ENCODE results near the gene PITPNM3.

Gene PITPNM3

GRCh38 chr17:6548034-6548433, 8.3 kb downstream of the PITPNM3 start:
- DNase-seq (ENCODE audit: insufficient read length): no peak
- TF ChIP-seq TAF1 (IDR thresholded peaks at IDR 0.05; ENCODE audit: borderline replicate concordance, low read depth, low read length) (no peak), POLR2AphosphoS5 (IDR thresholded peaks at IDR 0.05; ENCODE audit: low read depth, low read length) (no peak), POLR2A (IDR thresholded peaks at IDR 0.05; ENCODE audit: low read depth, low read length) (no peak)
- no peak for FAIRE-seq

DNA sequence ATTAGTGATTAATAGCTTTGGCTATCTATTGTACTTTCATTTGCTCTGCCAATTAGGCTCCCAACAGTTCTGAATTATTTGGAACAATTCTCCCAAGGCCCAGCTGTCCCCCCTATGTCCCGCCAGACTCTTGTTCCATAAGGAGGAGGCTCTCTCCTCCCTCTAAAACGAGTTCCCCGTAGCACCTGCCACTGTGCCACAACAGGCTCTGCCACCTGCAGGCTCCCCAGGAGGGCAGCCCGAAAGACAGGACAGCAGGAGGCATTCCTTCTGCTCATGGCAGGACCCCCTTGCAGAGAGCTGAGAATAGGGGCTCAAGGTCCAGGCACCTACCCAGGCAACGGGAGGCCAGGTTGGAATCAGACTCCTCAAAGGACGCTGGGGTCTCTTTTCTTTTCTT, 9.0 kb downstream of the PITPNM3 start:
- FAIRE-seq (no peak), DNase-seq (ENCODE audit: insufficient read length) (no peak)
- TF ChIP-seq TAF1 (IDR thresholded peaks at IDR 0.05; ENCODE audit: borderline replicate concordance, low read depth, low read length): no peak
- TF ChIP-seq POLR2A (IDR thresholded peaks at IDR 0.05; ENCODE audit: low read depth, low read length): no peak
- no peak for TF ChIP-seq POLR2AphosphoS5 (IDR thresholded peaks at IDR 0.05; ENCODE audit: low read depth, low read length)

DNA sequence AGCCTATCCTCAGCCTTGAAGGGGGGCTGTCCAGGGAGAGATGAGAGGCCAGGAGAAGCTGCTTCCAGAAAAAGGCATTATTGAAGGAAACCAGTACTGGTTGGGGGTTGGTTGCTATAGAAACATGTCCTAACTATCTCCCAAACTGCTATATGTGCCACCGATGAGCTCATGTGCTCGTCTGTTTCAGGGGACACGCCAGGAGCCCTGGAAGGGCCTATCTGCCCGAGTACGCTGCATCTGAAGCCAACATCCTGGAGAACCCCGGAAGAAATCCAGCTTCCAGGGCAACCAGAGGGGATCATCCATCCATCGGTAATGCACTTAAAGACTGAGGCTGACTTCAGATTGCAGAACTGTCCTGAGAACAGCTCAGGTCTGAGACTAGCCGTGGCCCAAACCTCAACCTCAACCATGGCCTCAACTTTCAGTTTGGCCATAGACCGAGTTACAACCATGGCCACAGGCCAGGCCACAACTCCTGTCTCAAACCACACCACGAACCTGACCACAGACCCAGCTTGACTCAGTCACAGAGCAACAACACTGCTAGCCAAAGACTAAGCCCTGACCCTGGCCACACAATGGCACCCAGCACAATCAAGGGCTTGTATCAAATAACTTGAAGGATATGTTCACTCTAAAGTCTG, 10.2 kb downstream of the PITPNM3 start:
- DNase-seq (ENCODE audit: insufficient read length): no peak
- peak; percentile 79 for FAIRE-seq
- TF ChIP-seq POLR2A (IDR thresholded peaks at IDR 0.05; ENCODE audit: low read depth, low read length) (no peak), TAF1 (IDR thresholded peaks at IDR 0.05; ENCODE audit: borderline replicate concordance, low read depth, low read length) (no peak), POLR2AphosphoS5 (IDR thresholded peaks at IDR 0.05; ENCODE audit: low read depth, low read length) (no peak)

GRCh38 chr17:6545291-6545690, 11.1 kb downstream of the PITPNM3 start:
- no peak for TF ChIP-seq TAF1 (IDR thresholded peaks at IDR 0.05; ENCODE audit: borderline replicate concordance, low read depth, low read length)
- no peak for TF ChIP-seq POLR2A (IDR thresholded peaks at IDR 0.05; ENCODE audit: low read depth, low read length)
- TF ChIP-seq POLR2AphosphoS5 (IDR thresholded peaks at IDR 0.05; ENCODE audit: low read depth, low read length): no peak
- no peak for FAIRE-seq
- no peak for DNase-seq (ENCODE audit: insufficient read length)

GRCh38 chr17:6544011-6544370, 12.4 kb downstream of the PITPNM3 start:
- no peak for TF ChIP-seq POLR2A (IDR thresholded peaks at IDR 0.05; ENCODE audit: low read depth, low read length)
- no peak for TF ChIP-seq POLR2AphosphoS5 (IDR thresholded peaks at IDR 0.05; ENCODE audit: low read depth, low read length)
- TF ChIP-seq TAF1 (IDR thresholded peaks at IDR 0.05; ENCODE audit: borderline replicate concordance, low read depth, low read length): no peak
- no peak for DNase-seq (ENCODE audit: insufficient read length)
- FAIRE-seq: no peak

DNA sequence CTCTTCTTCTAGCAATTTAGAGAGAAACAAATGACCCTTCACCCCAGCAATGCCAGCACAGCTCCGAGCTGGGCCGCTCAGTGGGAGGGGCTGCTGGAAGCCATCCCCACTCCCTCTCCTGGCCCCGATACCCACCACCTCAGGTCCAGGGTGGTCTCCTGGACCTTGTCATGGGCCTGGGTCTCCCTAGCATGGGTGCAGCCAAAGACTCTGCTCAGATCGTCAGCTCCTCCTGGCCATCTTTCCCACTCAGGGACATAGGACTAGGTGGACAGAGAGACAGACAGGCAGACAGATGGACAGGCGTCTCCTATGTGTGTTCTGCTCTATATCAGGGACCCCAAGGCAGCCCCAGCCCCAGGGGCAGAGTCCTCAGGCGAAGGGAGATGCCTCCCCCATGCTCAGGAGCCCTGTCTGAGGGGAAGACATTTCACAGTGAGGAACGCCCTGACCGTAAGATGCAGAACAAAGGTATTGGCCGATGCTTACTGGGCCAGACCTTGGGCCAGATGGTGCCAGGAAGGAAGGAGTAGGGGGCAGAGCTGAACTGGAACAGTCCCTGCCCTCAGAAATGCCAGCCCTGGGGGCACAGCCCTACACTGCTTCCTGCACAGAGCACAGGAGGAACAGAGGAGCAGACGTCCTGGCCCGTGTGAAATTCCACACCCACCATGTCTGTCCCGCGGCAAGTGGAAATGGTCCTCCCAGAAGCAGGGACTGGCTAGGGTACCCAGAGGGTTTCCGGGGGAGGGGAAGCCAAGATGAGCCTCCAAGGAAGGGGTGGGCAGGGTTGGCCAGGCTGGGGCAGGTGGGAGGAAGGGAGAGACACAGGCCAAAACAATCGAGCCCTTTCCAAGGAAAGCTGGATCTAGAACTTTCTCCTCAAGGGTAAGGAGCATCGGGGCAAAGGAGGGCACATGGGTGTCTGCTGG, 13.0 kb downstream of the PITPNM3 start:
- no peak for DNase-seq (ENCODE audit: insufficient read length)
- FAIRE-seq: no peak
- TF ChIP-seq POLR2A (IDR thresholded peaks at IDR 0.05; ENCODE audit: low read depth, low read length): no peak
- no peak for TF ChIP-seq TAF1 (IDR thresholded peaks at IDR 0.05; ENCODE audit: borderline replicate concordance, low read depth, low read length)
- TF ChIP-seq POLR2AphosphoS5 (IDR thresholded peaks at IDR 0.05; ENCODE audit: low read depth, low read length): no peak

GRCh38 chr17:6542577-6542976, 13.8 kb downstream of the PITPNM3 start:
- FAIRE-seq (no peak), DNase-seq (ENCODE audit: insufficient read length) (no peak)
- TF ChIP-seq POLR2AphosphoS5 (IDR thresholded peaks at IDR 0.05; ENCODE audit: low read depth, low read length) (no peak), TAF1 (IDR thresholded peaks at IDR 0.05; ENCODE audit: borderline replicate concordance, low read depth, low read length) (no peak), POLR2A (IDR thresholded peaks at IDR 0.05; ENCODE audit: low read depth, low read length) (no peak)

- no peak for TF ChIP-seq POLR2AphosphoS5 (IDR thresholded peaks at IDR 0.05; ENCODE audit: low read depth, low read length)
- no peak for TF ChIP-seq POLR2A (IDR thresholded peaks at IDR 0.05; ENCODE audit: low read depth, low read length)
- no peak for TF ChIP-seq TAF1 (IDR thresholded peaks at IDR 0.05; ENCODE audit: borderline replicate concordance, low read depth, low read length)
- DNase-seq (ENCODE audit: insufficient read length): no peak
- FAIRE-seq: no peak
Measured at GRCh38 chr17:6541886-6542285, 14.5 kb downstream of the PITPNM3 start.

DNA sequence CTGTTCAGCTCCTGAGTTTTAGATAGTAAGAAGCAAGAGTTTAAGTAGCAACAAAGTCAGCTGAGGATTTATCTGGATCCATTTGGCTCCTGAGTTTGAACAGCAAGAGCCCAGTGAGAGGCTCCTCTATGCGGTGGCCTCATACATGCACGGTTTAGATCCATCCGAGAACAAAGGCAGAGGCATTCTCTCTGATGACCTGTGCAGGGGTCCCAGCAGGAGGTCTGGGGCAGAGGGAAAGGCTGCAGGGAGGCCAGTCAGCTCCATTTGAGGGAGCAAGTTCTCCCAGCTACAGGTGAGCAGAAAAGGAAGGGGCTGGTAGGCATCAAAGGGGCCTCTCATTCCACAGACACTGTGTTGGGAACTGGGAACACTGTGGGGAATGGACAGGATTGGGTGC, 16.5 kb downstream of the PITPNM3 start:
- TF ChIP-seq TAF1 (IDR thresholded peaks at IDR 0.05; ENCODE audit: borderline replicate concordance, low read depth, low read length): no peak
- no peak for TF ChIP-seq POLR2A (IDR thresholded peaks at IDR 0.05; ENCODE audit: low read depth, low read length)
- TF ChIP-seq POLR2AphosphoS5 (IDR thresholded peaks at IDR 0.05; ENCODE audit: low read depth, low read length): no peak
- FAIRE-seq (no peak), DNase-seq (ENCODE audit: insufficient read length) (no peak)

GRCh38 chr17:6536566-6537065, 19.7 kb downstream of the PITPNM3 start:
- FAIRE-seq: no peak
- TF ChIP-seq POLR2A (IDR thresholded peaks at IDR 0.05; ENCODE audit: low read depth, low read length): no peak
- TF ChIP-seq TAF1 (IDR thresholded peaks at IDR 0.05; ENCODE audit: borderline replicate concordance, low read depth, low read length): no peak
- no peak for TF ChIP-seq POLR2AphosphoS5 (IDR thresholded peaks at IDR 0.05; ENCODE audit: low read depth, low read length)

GRCh38 chr17:6536053-6536452, 20.3 kb downstream of the PITPNM3 start:
- no peak for FAIRE-seq

More at GRCh38 chr17:6536566-6537065, 19.7 kb downstream of the PITPNM3 start:
- DNase-seq (ENCODE audit: insufficient read length): no peak

More at GRCh38 chr17:6536053-6536452, 20.3 kb downstream of the PITPNM3 start:
- no peak for DNase-seq (ENCODE audit: insufficient read length)
- TF ChIP-seq POLR2A (IDR thresholded peaks at IDR 0.05; ENCODE audit: low read depth, low read length): no peak
- TF ChIP-seq POLR2AphosphoS5 (IDR thresholded peaks at IDR 0.05; ENCODE audit: low read depth, low read length): no peak
- no peak for TF ChIP-seq TAF1 (IDR thresholded peaks at IDR 0.05; ENCODE audit: borderline replicate concordance, low read depth, low read length)

Measured in GM12892 (cell line).